ENCODE measurements around the gene C7. TPM values are rescaled to one million over a fixed set of nuclear protein-coding genes. Genes with fewer than 3 reads are reported as not detected.

The C7 gene
- total and polyA plus RNA-seq, 2 experiments from 2014 or later = 0.05 to 0.07 TPM

GRCh38 chr5:40985501-40985900 is 76.2 kb downstream of the C7 start:
- H3K4me3 Mint-ChIP-seq = no peak overlapping the region
- no peak for DNase-seq (ENCODE audit: low spot score)
- Histone ChIP-seq H3K27me3 (ENCODE audit: insufficient read depth) (no peaks in the 10 kb centered on the region), H2AFZ (no peak overlapping the region), H3K79me2 (replicated peaks; ENCODE audit: insufficient read depth) (no peaks in the 10 kb centered on the region), H3K36me3 (ENCODE audit: insufficient read depth) (no peaks in the 10 kb centered on the region), H4K20me1 (replicated peaks; ENCODE audit: insufficient read depth) (no peaks in the 10 kb centered on the region), H3K4me3 (no peak overlapping the region), H3F3A (replicated peaks; ENCODE audit: low read depth) (no peaks in the 10 kb centered on the region), H3K4me1 (ENCODE audit: insufficient read depth) (no peaks in the 10 kb centered on the region), H3K9me2 (ENCODE audit: insufficient read depth) (no peaks in the 10 kb centered on the region), H3K4me2 (no peak overlapping the region), H3K27ac (ENCODE audit: low read depth) (no peak overlapping the region)
- ATAC-seq = no peak
- no peak for TF ChIP-seq REST (IDR thresholded peaks at IDR 0.05; ENCODE audit: unreplicated experiment)
- TF ChIP-seq POLR2AphosphoS5 (IDR thresholded peaks at IDR 0.05; ENCODE audit: low read depth) = no peak
- no peak for TF ChIP-seq STAT1 (IDR thresholded peaks at IDR 0.05; ENCODE audit: unreplicated experiment)
- no peaks in the 10 kb centered on the region for H3K9me3 Mint-ChIP-seq
- H3K4me1 Mint-ChIP-seq = no peaks in the 10 kb centered on the region
- H3K27ac Mint-ChIP-seq = no peak overlapping the region
- peaks cover 3% of the 10 kb centered on the region for H3K27me3 Mint-ChIP-seq (ENCODE audit: insufficient read depth, low read depth, poor library complexity)
- H3K36me3 Mint-ChIP-seq (ENCODE audit: low read depth) = no peaks in the 10 kb centered on the region

GRCh38 chr5:40986666-40987065 is 77.4 kb downstream of the C7 start:
- H3K27ac Mint-ChIP-seq = no peak overlapping the region
- no peaks in the 10 kb centered on the region for H3K36me3 Mint-ChIP-seq (ENCODE audit: low read depth)
- no peak for ATAC-seq
- H3K4me3 ChIP-seq = no peak overlapping the region
- peaks cover 3% of the 10 kb centered on the region for H3K27me3 Mint-ChIP-seq (ENCODE audit: insufficient read depth, low read depth, poor library complexity)
- H4K20me1 ChIP-seq (replicated peaks; ENCODE audit: insufficient read depth) = no peaks in the 10 kb centered on the region
- H3K4me1 Mint-ChIP-seq = no peaks in the 10 kb centered on the region
- no peak for DNase-seq (ENCODE audit: low spot score)
- H3K4me1 ChIP-seq (ENCODE audit: insufficient read depth) = no peaks in the 10 kb centered on the region
- no peaks in the 10 kb centered on the region for H3K9me2 ChIP-seq (ENCODE audit: insufficient read depth)
- H3K36me3 ChIP-seq (ENCODE audit: insufficient read depth) = no peaks in the 10 kb centered on the region
- H3K9me3 Mint-ChIP-seq = no peaks in the 10 kb centered on the region
- H3K4me3 Mint-ChIP-seq = no peak overlapping the region
- no peaks in the 10 kb centered on the region for H3F3A ChIP-seq (replicated peaks; ENCODE audit: low read depth)
- no peak overlapping the region for H2AFZ ChIP-seq
- no peaks in the 10 kb centered on the region for H3K27me3 ChIP-seq (ENCODE audit: insufficient read depth)
- no peak overlapping the region for H3K27ac ChIP-seq (ENCODE audit: low read depth)
- H3K79me2 ChIP-seq (replicated peaks; ENCODE audit: insufficient read depth) = no peaks in the 10 kb centered on the region
- H3K4me2 ChIP-seq = no peak overlapping the region
- TF ChIP-seq EZH2 (IDR thresholded peaks at IDR 0.05; ENCODE audit: low read depth, unreplicated experiment) (no peak), REST (IDR thresholded peaks at IDR 0.05; ENCODE audit: unreplicated experiment) (no peak), ZNF114 (CRISPR knock-in tag; IDR thresholded peaks at IDR 0.05) (no peak), NANOG (IDR thresholded peaks at IDR 0.05; ENCODE audit: borderline replicate concordance) (no peak), JUNB (IDR thresholded peaks at IDR 0.05; ENCODE audit: unreplicated experiment) (no peak), EZH2phosphoT487 (IDR thresholded peaks at IDR 0.05; ENCODE audit: unreplicated experiment) (no peak), ZNF462 (CRISPR knock-in tag; IDR thresholded peaks at IDR 0.05) (no peak), POLR2AphosphoS5 (IDR thresholded peaks at IDR 0.05; ENCODE audit: low read depth) (no peak)

Data from GM23338 (cell line).